ENCODE measurements around the gene MCEMP1. TPM values are rescaled to one million over a fixed set of nuclear protein-coding genes. Genes with fewer than 3 reads are reported as not detected.

The MCEMP1 gene
- total RNA-seq, 1 donor from 2014 or later: not detected

GRCh38 chr19:7658219-7658686, 18.6 kb upstream of the MCEMP1 start:
- Mint-ChIP-seq H3K36me3 (ENCODE audit: insufficient read depth) (no peaks in the 10 kb centered on the region), H3K27ac (peak overlapping the region; percentile 23), H3K27me3 (peaks cover 36% of the 10 kb centered on the region), H3K9me3 (ENCODE audit: low read depth) (no peaks in the 10 kb centered on the region), H3K4me3 (ENCODE audit: low read depth) (no peak overlapping the region), H3K4me1 (ENCODE audit: low read depth) (no peaks in the 10 kb centered on the region)
- no peak for TF ChIP-seq CTCF (IDR thresholded peaks at IDR 0.05; ENCODE audit: unreplicated experiment)
- no peak for DNase-seq (ENCODE audit: low spot score, unreplicated experiment)

- no peaks in the 10 kb centered on the region for H3K4me1 Mint-ChIP-seq (ENCODE audit: low read depth)
- H3K27ac Mint-ChIP-seq: no peak overlapping the region
- DNase-seq (ENCODE audit: low spot score, unreplicated experiment): no peak
Measured at GRCh38 chr19:7661744-7662538, 14.9 kb upstream of the MCEMP1 start.

DNA sequence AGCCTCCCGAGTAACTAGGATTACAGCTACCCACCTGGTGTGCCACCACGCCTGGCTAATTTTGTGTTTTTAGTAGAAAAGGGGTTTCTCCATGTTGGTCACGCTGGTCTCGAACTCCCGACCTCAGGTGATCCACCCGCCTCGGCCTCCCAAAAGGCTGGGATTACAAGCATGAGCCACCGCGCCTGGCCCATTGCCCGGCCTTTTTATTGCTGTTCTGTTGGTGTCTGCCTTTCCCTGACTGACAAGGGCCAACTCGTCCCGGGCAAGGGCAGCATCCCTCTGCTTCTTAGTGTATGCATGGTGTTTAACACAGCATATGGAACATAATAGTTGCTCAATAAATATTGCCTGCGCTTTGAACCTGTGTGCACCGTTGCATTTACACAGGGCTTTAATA, 14.2 kb upstream of the MCEMP1 start:
- Mint-ChIP-seq H3K4me3 (ENCODE audit: low read depth) (no peak overlapping the region), H3K36me3 (ENCODE audit: insufficient read depth) (no peaks in the 10 kb centered on the region), H3K27ac (no peak overlapping the region), H3K27me3 (peaks cover 37% of the 10 kb centered on the region), H3K4me1 (ENCODE audit: low read depth) (no peaks in the 10 kb centered on the region), H3K9me3 (ENCODE audit: low read depth) (no peaks in the 10 kb centered on the region)
- no peak for TF ChIP-seq CTCF (IDR thresholded peaks at IDR 0.05; ENCODE audit: unreplicated experiment)
- no peak for DNase-seq (ENCODE audit: low spot score, unreplicated experiment)

More at GRCh38 chr19:7661744-7662538, 14.9 kb upstream of the MCEMP1 start:
- no peak overlapping the region for H3K4me3 Mint-ChIP-seq (ENCODE audit: low read depth)
- H3K27me3 Mint-ChIP-seq: peaks cover 36% of the 10 kb centered on the region
- TF ChIP-seq CTCF (IDR thresholded peaks at IDR 0.05; ENCODE audit: unreplicated experiment): no peak
- H3K9me3 Mint-ChIP-seq (ENCODE audit: low read depth): no peaks in the 10 kb centered on the region
- no peaks in the 10 kb centered on the region for H3K36me3 Mint-ChIP-seq (ENCODE audit: insufficient read depth)

GRCh38 chr19:7663706-7664105, 13.2 kb upstream of the MCEMP1 start:
- peaks cover 39% of the 10 kb centered on the region for H3K27me3 Mint-ChIP-seq
- TF ChIP-seq CTCF (IDR thresholded peaks at IDR 0.05; ENCODE audit: unreplicated experiment): no peak
- H3K4me1 Mint-ChIP-seq (ENCODE audit: low read depth): no peaks in the 10 kb centered on the region
- no peak for DNase-seq (ENCODE audit: low spot score, unreplicated experiment)
- H3K9me3 Mint-ChIP-seq (ENCODE audit: low read depth): no peaks in the 10 kb centered on the region
- H3K4me3 Mint-ChIP-seq (ENCODE audit: low read depth): no peak overlapping the region
- no peaks in the 10 kb centered on the region for H3K36me3 Mint-ChIP-seq (ENCODE audit: insufficient read depth)
- H3K27ac Mint-ChIP-seq: no peak overlapping the region

DNA sequence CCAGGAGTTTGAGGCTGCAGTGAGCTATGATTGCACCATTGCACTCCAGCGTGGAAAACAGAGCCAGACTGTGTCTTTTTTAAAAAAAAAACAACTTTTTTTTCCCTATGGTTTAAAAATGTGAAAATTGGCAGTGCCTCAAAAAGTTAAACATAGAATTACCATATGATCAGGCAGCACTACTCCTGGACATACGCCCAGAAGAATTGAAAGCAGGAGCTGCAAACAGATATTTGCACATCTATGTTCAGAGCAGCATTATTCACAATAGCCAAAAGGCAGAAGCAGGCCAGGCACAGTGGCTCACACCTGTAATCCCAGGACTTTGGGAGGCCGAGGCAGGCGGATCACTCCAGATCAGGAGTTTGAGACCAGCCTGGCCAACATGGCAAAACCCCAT, 11.8 kb upstream of the MCEMP1 start:
- Mint-ChIP-seq H3K27me3 (peaks cover 44% of the 10 kb centered on the region), H3K36me3 (ENCODE audit: insufficient read depth) (no peaks in the 10 kb centered on the region), H3K9me3 (ENCODE audit: low read depth) (no peaks in the 10 kb centered on the region), H3K4me3 (ENCODE audit: low read depth) (no peak overlapping the region), H3K27ac (no peak overlapping the region), H3K4me1 (ENCODE audit: low read depth) (no peaks in the 10 kb centered on the region)
- no peak for TF ChIP-seq CTCF (IDR thresholded peaks at IDR 0.05; ENCODE audit: unreplicated experiment)
- no peak for DNase-seq (ENCODE audit: low spot score, unreplicated experiment)
